B cell (primary cell): ENCODE data around the gene CPNE5. TPM values are rescaled to one million over a fixed set of nuclear protein-coding genes. Genes with fewer than 3 reads are reported as not detected.

ENCODE experiments used
- ATAC-seq: fragments of 200-7000 bp; cut with Tn5 transposase; one replicate; pipeline ENCODE4 v1.10.0; 2021; ENCODE audit warnings: low read depth, mild to moderate bottlenecking, moderate number of reproducible peaks, moderate library complexity
- CTCF ChIA-PET: fragments of 350-600 bp; sonication (Branson Sonifier 250); formaldehyde crosslinking; loops from one replicate; lab custom pipeline; 2021; ENCODE audit warnings: antibody characterized with exemption, inconsistent platforms; lab: Charles Lee
- POLR2A ChIA-PET: fragments of 350-600 bp; sonication (Branson Sonifier 250); formaldehyde crosslinking; loops from one replicate; lab custom pipeline; 2021; ENCODE audit warnings: antibody characterized with exemption; lab: Charles Lee
- DNase-seq: peaks from one replicate; pipeline ENCODE4 v3.0.0; 2013
- H2AFZ ChIP-seq: 2 replicates; pipeline ENCODE4 v1.6.1; 2012; ENCODE audit warnings: mild to moderate bottlenecking, low read depth, low read length; ENCODE audit not compliant: insufficient read depth, poor library complexity, severe bottlenecking
- H3K27ac ChIP-seq, 2 donors: 1 replicate in 1 of 2; 2 replicates in 1 of 2; pipeline ENCODE4 v1.5.1; 2012 to 2013; ENCODE audit warnings: low read length in 2 of 2, mild to moderate bottlenecking in 2 of 2, moderate library complexity in 1 of 2
- H3K27me3 ChIP-seq, 4 experiments: fragments of 200-600 bp in 1 of 4; sonication (generic) in 1 of 4; replicated peaks in 1 of 4; 1 replicate in 2 of 4; 2 replicates in 2 of 4; pipeline versions ENCODE4 v1.6.1 to v1.7.0; 2013 to 2016; ENCODE audit warnings: low read length in 3 of 4, mild to moderate bottlenecking in 2 of 4, mixed read lengths in 1 of 4, moderate library complexity in 1 of 4; ENCODE audit not compliant: insufficient read depth in 4 of 4, control insufficient read depth in 3 of 4; ENCODE audit errors: control extremely low read depth in 1 of 4
- H3K36me3 ChIP-seq, 2 experiments: replicated peaks in 1 of 2; 1 replicate in 1 of 2; 2 replicates in 1 of 2; pipeline versions ENCODE4 v1.6.1 to v1.7.1; 2013; ENCODE audit warnings: low read length in 1 of 2; ENCODE audit not compliant: insufficient read depth in 2 of 2, control insufficient read depth in 1 of 2; ENCODE audit errors: control extremely low read depth in 1 of 2, extremely low read depth in 1 of 2
- H3K4me1 ChIP-seq, 2 donors: fragments of 200-600 bp in 1 of 2; sonication (generic) in 1 of 2; 1 replicate in 1 of 2; 2 replicates in 1 of 2; pipeline versions ENCODE4 v1.5.1 to v1.6.1; 2013 to 2017; ENCODE audit warnings: low read length in 2 of 2; ENCODE audit not compliant: control insufficient read depth in 2 of 2, insufficient read depth in 2 of 2
- H3K4me2 ChIP-seq: replicated peaks from 2 replicates; pipeline ENCODE3; 2012; ENCODE audit warnings: mild to moderate bottlenecking, low read depth, low read length; ENCODE audit not compliant: poor library complexity, severe bottlenecking
- H3K4me3 ChIP-seq, 5 experiments: fragments of 200-600 bp in 1 of 5; sonication (generic) in 1 of 5; 1 replicate in 3 of 5; 2 replicates in 2 of 5; pipeline versions ENCODE4 v1.5.1 to v1.7.0; 2011 to 2016; ENCODE audit warnings: low read length in 4 of 5, mild to moderate bottlenecking in 4 of 5, low read depth in 2 of 5, control low read depth in 1 of 5, moderate library complexity in 1 of 5; ENCODE audit not compliant: insufficient read depth in 1 of 5; ENCODE audit errors: control extremely low read depth in 1 of 5, extremely low read depth in 1 of 5
- H3K79me2 ChIP-seq: fragments of 200-600 bp; sonication (generic); one replicate; pipeline ENCODE4 v1.6.0; 2016; ENCODE audit warnings: low read length; ENCODE audit not compliant: control insufficient read depth, insufficient read depth
- H3K9ac ChIP-seq: fragments of 200-600 bp; sonication (generic); 2 replicates; pipeline ENCODE4 v1.6.1; 2017; ENCODE audit warnings: mild to moderate bottlenecking, low read length, moderate library complexity
- H3K9me3 ChIP-seq, 3 donors: one replicate each; pipeline versions ENCODE4 v1.6.1 to v1.7.1; 2013; ENCODE audit warnings: low read length in 2 of 3; ENCODE audit not compliant: control insufficient read depth in 2 of 3, insufficient read depth in 1 of 3; ENCODE audit errors: control extremely low read depth in 1 of 3
- H4K20me1 ChIP-seq: 2 replicates; pipeline ENCODE4 v1.6.0; 2012; ENCODE audit warnings: mild to moderate bottlenecking, low read length; ENCODE audit not compliant: insufficient read depth, control insufficient read depth, poor library complexity, severe bottlenecking
- H3K27ac Mint-ChIP-seq: one replicate; pipeline ENCODE4 v1.8.0; 2021; ENCODE audit warnings: mixed read lengths
- H3K27me3 Mint-ChIP-seq: one replicate; pipeline ENCODE4 v1.8.0; 2021; ENCODE audit warnings: mixed read lengths
- H3K4me1 Mint-ChIP-seq: one replicate; pipeline ENCODE4 v1.8.0; 2021; ENCODE audit warnings: mixed read lengths
- H3K4me3 Mint-ChIP-seq: one replicate; pipeline ENCODE4 v1.8.0; 2021; ENCODE audit warnings: mixed read lengths
- H3K9me3 Mint-ChIP-seq: one replicate; pipeline ENCODE4 v1.8.0; 2022; ENCODE audit warnings: mixed read lengths; ENCODE audit not compliant: insufficient read depth
- EZH2 ChIP-seq: IDR thresholded peaks from 2 replicates; pipeline ENCODE4 v1.6.1; 2012; ENCODE audit warnings: borderline replicate concordance, low read depth, mild to moderate bottlenecking, moderate library complexity, low read length; ENCODE audit not compliant: insufficient read depth, poor library complexity, severe bottlenecking
- WGBS: methylation state at CpG from one replicate; pipeline ENCODE4 v1.1.5; 2013; ENCODE audit warnings: missing lambda C conversion rate; ENCODE audit not compliant: insufficient coverage; 5-methylcytosine and 5-hydroxymethylcytosine counted together
- intact Hi-C: fragments of 100-400 bp; cut with micrococcal nuclease; formaldehyde crosslinking; loops from one replicate; pipeline ENCODE4 v1.10.0; 2022
- polyA plus RNA-seq: library from polyadenylated mRNA; depleted of rRNA; stranded (reverse); fragments of >200 nt; gene quantifications from 2 replicates; pipeline ENCODE4 v1.2.3, GENCODE V29; 2012
- total RNA-seq, 2 donors: library from RNA; stranded (reverse); fragments of 120-200 nt in 1 of 2; gene quantifications; 1 replicate in 1 of 2; 2 replicates in 1 of 2; pipeline versions ENCODE4 v1.2.3 to v1.2.4, GENCODE V29; 2013 to 2022
- TF ChIP-seq, protein P1 (sequence below): fragments of 200-600 bp; IDR thresholded peaks from one replicate; pipeline ENCODE4 v1.8.0; 2022; ENCODE audit warnings: antibody characterized with exemption, mild to moderate bottlenecking

Gene CPNE5
- total and polyA plus RNA-seq, 2 donors (not counting 1 experiment from before 2014, with no cell fraction given) = 49.8 to 357 TPM

DNA sequence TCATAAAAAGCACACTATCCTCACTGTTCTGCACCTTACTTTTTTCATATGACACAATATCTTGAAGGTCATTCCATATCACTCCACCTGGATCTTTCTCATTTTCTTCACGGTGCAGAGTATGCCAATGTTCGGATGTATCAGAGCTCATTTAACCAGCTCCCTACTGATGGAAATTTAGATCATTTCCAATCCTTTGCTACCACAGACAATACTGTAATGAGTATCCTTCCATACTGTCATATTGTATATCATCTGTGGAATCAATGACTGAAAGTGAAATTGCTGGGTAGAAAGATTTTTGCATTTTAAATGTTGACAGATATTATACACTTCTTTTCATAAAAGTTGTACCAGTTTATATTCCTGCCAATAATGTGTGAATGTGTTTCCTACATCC lies 143.8 kb downstream of the CPNE5 start:
- no peak overlapping the region for H3K9ac ChIP-seq
- peak overlapping the region; percentile 70 for H3K27ac Mint-ChIP-seq
- H3K9me3 Mint-ChIP-seq = no peaks in the 10 kb centered on the region
- no peak overlapping the region for H3K4me3 ChIP-seq
- peaks cover 6% of the 10 kb centered on the region for H3K79me2 ChIP-seq
- H3K4me2 ChIP-seq = no peak overlapping the region
- TF ChIP-seq EZH2 = no peak
- TF ChIP-seq, protein P1, sequence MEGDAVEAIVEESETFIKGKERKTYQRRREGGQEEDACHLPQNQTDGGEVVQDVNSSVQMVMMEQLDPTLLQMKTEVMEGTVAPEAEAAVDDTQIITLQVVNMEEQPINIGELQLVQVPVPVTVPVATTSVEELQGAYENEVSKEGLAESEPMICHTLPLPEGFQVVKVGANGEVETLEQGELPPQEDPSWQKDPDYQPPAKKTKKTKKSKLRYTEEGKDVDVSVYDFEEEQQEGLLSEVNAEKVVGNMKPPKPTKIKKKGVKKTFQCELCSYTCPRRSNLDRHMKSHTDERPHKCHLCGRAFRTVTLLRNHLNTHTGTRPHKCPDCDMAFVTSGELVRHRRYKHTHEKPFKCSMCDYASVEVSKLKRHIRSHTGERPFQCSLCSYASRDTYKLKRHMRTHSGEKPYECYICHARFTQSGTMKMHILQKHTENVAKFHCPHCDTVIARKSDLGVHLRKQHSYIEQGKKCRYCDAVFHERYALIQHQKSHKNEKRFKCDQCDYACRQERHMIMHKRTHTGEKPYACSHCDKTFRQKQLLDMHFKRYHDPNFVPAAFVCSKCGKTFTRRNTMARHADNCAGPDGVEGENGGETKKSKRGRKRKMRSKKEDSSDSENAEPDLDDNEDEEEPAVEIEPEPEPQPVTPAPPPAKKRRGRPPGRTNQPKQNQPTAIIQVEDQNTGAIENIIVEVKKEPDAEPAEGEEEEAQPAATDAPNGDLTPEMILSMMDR = no peak
- H3K27ac ChIP-seq = peak overlapping the region in 1 of 2 donors; percentile 34
- no peaks in the 10 kb centered on the region for H4K20me1 ChIP-seq
- H3K4me3 Mint-ChIP-seq = peak overlapping the region; percentile 15
- no CpG with 5 or more reads among the region's 2 CpGs for WGBS
- ChIA-PET CTCF (interaction anchor here (1.6 kb wide), 1 partner anchor 64 kb away, joined by 4 read pairs; no protein-coding TSS in a partner anchor), POLR2A (interaction anchor here (1.0 kb wide), 1 partner anchor 15 kb away, joined by 3 read pairs; no protein-coding TSS in a partner anchor)
- no peak for ATAC-seq
- peaks cover 70% of the 10 kb centered on the region for H3K4me1 Mint-ChIP-seq
- peaks cover 52 to 54% of the 10 kb centered on the region in 2 donors for H3K4me1 ChIP-seq
- intact Hi-C loops = loop anchor here (2.0 kb wide), 1 partner anchor 13 kb away; no protein-coding TSS in a partner anchor
- no peak for DNase-seq
- H3K27me3 ChIP-seq = no peaks in the 10 kb centered on the region
- H3K9me3 ChIP-seq = peaks cover 0 to 7% (median 0%) of the 10 kb centered on the region in 3 donors
- no peaks in the 10 kb centered on the region for H3K27me3 Mint-ChIP-seq
- H2AFZ ChIP-seq = no peak overlapping the region
- no peaks in the 10 kb centered on the region for H3K36me3 ChIP-seq

DNA sequence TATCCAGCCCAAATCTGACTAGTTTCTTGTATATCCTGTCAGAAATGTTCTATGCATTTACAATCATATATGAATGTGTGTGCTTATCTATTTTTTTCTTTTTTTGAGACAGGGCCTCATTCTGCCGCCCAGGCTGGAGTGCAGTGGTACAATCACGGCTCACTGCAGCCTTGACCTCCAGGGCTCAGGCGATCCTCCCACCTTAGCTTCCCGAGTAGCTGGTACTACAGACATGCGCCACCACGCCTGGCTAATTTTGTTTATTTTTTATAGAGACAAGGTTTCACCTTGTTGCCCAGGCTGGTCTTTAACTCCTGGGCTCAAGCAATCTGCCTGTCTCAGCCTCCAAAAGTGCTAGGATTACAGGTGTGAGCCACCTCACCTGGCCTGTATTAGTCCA lies 144.6 kb downstream of the CPNE5 start:
- ChIA-PET POLR2A (no interaction called here), CTCF (interaction anchor here (0.6 to 1.6 kb wide), 3 partner anchors 59 to 76 kb away, joined by 3 to 4 read pairs (median 4); no protein-coding TSS in a partner anchor)
- Mint-ChIP-seq H3K4me1 (peaks cover 73% of the 10 kb centered on the region), H3K9me3 (no peaks in the 10 kb centered on the region), H3K4me3 (peak overlapping the region; percentile 8), H3K27ac (peak overlapping the region; percentile 70), H3K27me3 (no peaks in the 10 kb centered on the region)
- Histone ChIP-seq H3K27me3 (no peaks in the 10 kb centered on the region), H3K79me2 (peaks cover 6% of the 10 kb centered on the region), H3K9me3 (peaks cover 0 to 7% (median 0%) of the 10 kb centered on the region in 3 donors), H4K20me1 (no peaks in the 10 kb centered on the region), H2AFZ (no peak overlapping the region), H3K4me1 (peaks cover 60 to 62% of the 10 kb centered on the region in 2 donors), H3K9ac (no peak overlapping the region), H3K4me3 (no peak overlapping the region), H3K27ac (peak overlapping the region in 1 of 2 donors; percentile 34), H3K4me2 (no peak overlapping the region), H3K36me3 (no peaks in the 10 kb centered on the region)
- ATAC-seq (no peak), DNase-seq (no peak)
- intact Hi-C loops = loop anchor here (2.0 to 5.0 kb wide), 2 partner anchors 14 to 392 kb away; no protein-coding TSS in a partner anchor
- WGBS = 100% methylated on average over 1 of the region's 6 CpGs
- TF ChIP-seq, protein P1 = no peak
- no peak for TF ChIP-seq EZH2
